Measurements from ENCODE around the gene CD81. TPM values are rescaled to one million over a fixed set of nuclear protein-coding genes. Genes with fewer than 3 reads are reported as not detected.

The CD81 gene
- total RNA-seq, 2 experiments from 2014 or later, result 181 to 183 TPM

- TF ChIP-seq CTCF (IDR thresholded peaks at IDR 0.05), result no peak
- Mint-ChIP-seq H3K4me1 (ENCODE audit: low read depth) (no peaks in the 10 kb centered on the region), H3K27ac (no peak overlapping the region), H3K4me3 (no peak overlapping the region), H3K36me3 (ENCODE audit: low read depth) (no peaks in the 10 kb centered on the region), H3K9me3 (no peaks in the 10 kb centered on the region), H3K27me3 (no peaks in the 10 kb centered on the region)
- ATAC-seq (ENCODE audit: poor library complexity) (no peak), DNase-seq (no peak)
- intact Hi-C loops (cut with DNase I, micrococcal nuclease), result no loop called here
- no peaks in the 10 kb centered on the region for H3K27me3 ChIP-seq (ENCODE audit: control insufficient read depth in 1 of 2, insufficient read depth in 2 of 2, low read length in 2 of 2)
- H3K4me1 ChIP-seq (ENCODE audit: insufficient read depth, low read length), result no peaks in the 10 kb centered on the region
- no peak overlapping the region for H3K4me3 ChIP-seq (ENCODE audit: low read length)
- POLR2A ChIA-PET, result no interaction called here
- H3K36me3 ChIP-seq (ENCODE audit: insufficient read depth, low read length), result no peaks in the 10 kb centered on the region
- no peaks in the 10 kb centered on the region for H3K9me3 ChIP-seq (ENCODE audit: control insufficient read depth in 1 of 2, insufficient read depth in 1 of 2, low read length in 2 of 2)
- no peak overlapping the region for H3K27ac ChIP-seq (ENCODE audit: low read depth in 1 of 2, low read length in 2 of 2)
- CTCF ChIA-PET, result no interaction called here
These were observed 36.9 kb downstream of the CD81 start for GRCh38 chr11:2413742-2414579.

GRCh38 chr11:2414616-2415015 lies 37.5 kb downstream of the CD81 start:
- Mint-ChIP-seq H3K9me3 (no peaks in the 10 kb centered on the region), H3K36me3 (ENCODE audit: low read depth) (no peaks in the 10 kb centered on the region), H3K4me3 (no peak overlapping the region), H3K27me3 (no peaks in the 10 kb centered on the region), H3K27ac (no peak overlapping the region), H3K4me1 (ENCODE audit: low read depth) (no peaks in the 10 kb centered on the region)
- CTCF ChIA-PET, result no interaction called here
- POLR2A ChIA-PET, result no interaction called here
- peaks cover under 1% of the 10 kb centered on the region for H3K4me1 ChIP-seq (ENCODE audit: insufficient read depth, low read length)
- H3K36me3 ChIP-seq (ENCODE audit: insufficient read depth, low read length), result no peaks in the 10 kb centered on the region
- intact Hi-C loops (cut with DNase I, micrococcal nuclease), result no loop called here
- ATAC-seq (ENCODE audit: poor library complexity) (no peak), DNase-seq (no peak)
- no peaks in the 10 kb centered on the region for H3K27me3 ChIP-seq (ENCODE audit: control insufficient read depth in 1 of 2, insufficient read depth in 2 of 2, low read length in 2 of 2)
- no peaks in the 10 kb centered on the region for H3K9me3 ChIP-seq (ENCODE audit: control insufficient read depth in 1 of 2, insufficient read depth in 1 of 2, low read length in 2 of 2)
- no peak for TF ChIP-seq CTCF (IDR thresholded peaks at IDR 0.05)
- no peak overlapping the region for H3K4me3 ChIP-seq (ENCODE audit: low read length)
- H3K27ac ChIP-seq (ENCODE audit: low read depth in 1 of 2, low read length in 2 of 2), result no peak overlapping the region

- POLR2A ChIA-PET, result no interaction called here
- TF ChIP-seq CTCF (IDR thresholded peaks at IDR 0.05), result no peak
- Histone ChIP-seq H3K9me3 (ENCODE audit: control insufficient read depth in 1 of 2, insufficient read depth in 1 of 2, low read length in 2 of 2) (no peaks in the 10 kb centered on the region), H3K4me3 (ENCODE audit: low read length) (no peak overlapping the region), H3K36me3 (ENCODE audit: insufficient read depth, low read length) (no peaks in the 10 kb centered on the region), H3K27me3 (ENCODE audit: control insufficient read depth in 1 of 2, insufficient read depth in 2 of 2, low read length in 2 of 2) (no peaks in the 10 kb centered on the region), H3K4me1 (ENCODE audit: insufficient read depth, low read length) (peaks cover 6% of the 10 kb centered on the region), H3K27ac (ENCODE audit: low read depth in 1 of 2, low read length in 2 of 2) (no peak overlapping the region)
- no peaks in the 10 kb centered on the region for H3K4me1 Mint-ChIP-seq (ENCODE audit: low read depth)
- intact Hi-C loops (cut with DNase I, micrococcal nuclease), result no loop called here
- no peak overlapping the region for H3K4me3 Mint-ChIP-seq
- no peaks in the 10 kb centered on the region for H3K27me3 Mint-ChIP-seq
- ATAC-seq (ENCODE audit: poor library complexity) (no peak), DNase-seq (no peak)
- CTCF ChIA-PET, result no interaction called here
- no peak overlapping the region for H3K27ac Mint-ChIP-seq
- no peaks in the 10 kb centered on the region for H3K36me3 Mint-ChIP-seq (ENCODE audit: low read depth)
- H3K9me3 Mint-ChIP-seq, result no peaks in the 10 kb centered on the region
These were observed 38.1 kb downstream of the CD81 start for GRCh38 chr11:2415171-2415570.
